ENCODE results near the gene KMT2A.
"Not testable (repeated sequence)": the region's sequence is repeated elsewhere in the genome, so short reads cannot be mapped to it uniquely, and the experiment has no call there.

KMT2A gene

GRCh38 chr11:118435290-118435892 lies 901 bp upstream of the KMT2A start:
- no peak for DNase-seq

GRCh38 chr11:118436639-118437207 lies 431 bp downstream of the KMT2A start:
- DNase-seq: peak; percentile 51

- peak; percentile 75 for DNase-seq
These were observed 1.2 kb downstream of the KMT2A start for GRCh38 chr11:118437208-118438125.

- DNase-seq: peak; percentile 52
These were observed 2.1 kb downstream of the KMT2A start for GRCh38 chr11:118438314-118438931.

- no peak for DNase-seq
These were observed 3.4 kb downstream of the KMT2A start for GRCh38 chr11:118439646-118440045.

GRCh38 chr11:118441770-118442275 lies 5.5 kb downstream of the KMT2A start:
- peak; percentile 3 for DNase-seq

- no peak for DNase-seq
These were observed 6.0 kb downstream of the KMT2A start for GRCh38 chr11:118442301-118442700.

GRCh38 chr11:118442908-118443589 lies 6.8 kb downstream of the KMT2A start:
- DNase-seq: no peak

GRCh38 chr11:118443590-118444218 lies 7.4 kb downstream of the KMT2A start:
- DNase-seq: no peak

- no peak for DNase-seq
These were observed 11.1 kb downstream of the KMT2A start for GRCh38 chr11:118447423-118447822.

GRCh38 chr11:118448294-118448693 lies 12.0 kb downstream of the KMT2A start:
- no peak for DNase-seq

GRCh38 chr11:118449316-118449918 lies 13.1 kb downstream of the KMT2A start:
- no peak for DNase-seq

GRCh38 chr11:118450451-118450850 lies 14.2 kb downstream of the KMT2A start:
- DNase-seq: no peak

GRCh38 chr11:118462178-118462577 lies 25.9 kb downstream of the KMT2A start:
- no peak for DNase-seq

- not testable (repeated sequence) for DNase-seq
These were observed 32.7 kb downstream of the KMT2A start for GRCh38 chr11:118468968-118469367.

GRCh38 chr11:118471030-118471429 lies 34.7 kb downstream of the KMT2A start:
- DNase-seq: no peak

- DNase-seq: no peak
These were observed 37.2 kb downstream of the KMT2A start for GRCh38 chr11:118473537-118473936.

GRCh38 chr11:118476676-118477075 lies 40.4 kb downstream of the KMT2A start:
- no peak for DNase-seq

- not testable (repeated sequence) for DNase-seq
These were observed 44.9 kb downstream of the KMT2A start for GRCh38 chr11:118481238-118481637.

- DNase-seq: no peak
These were observed 48.1 kb downstream of the KMT2A start for GRCh38 chr11:118484405-118484804.

- DNase-seq: no peak
These were observed 49.0 kb downstream of the KMT2A start for GRCh38 chr11:118485273-118485672.
